Activated naive CD4-positive, alpha-beta T cell treated with Interleukin-2 at 50 U/mL for 16 hours (primary cell): ENCODE results near the gene OPA1.

ENCODE experiments used
- DNase-seq: peaks from one replicate; pipeline ENCODE4 v3.0.0-alpha.2; 2020

The OPA1 gene

GRCh38 chr3:193711964-193712598, 119.1 kb downstream of the OPA1 start:
- no peak for DNase-seq

GRCh38 chr3:193712938-193713337, 119.9 kb downstream of the OPA1 start:
- DNase-seq, result no peak

DNA sequence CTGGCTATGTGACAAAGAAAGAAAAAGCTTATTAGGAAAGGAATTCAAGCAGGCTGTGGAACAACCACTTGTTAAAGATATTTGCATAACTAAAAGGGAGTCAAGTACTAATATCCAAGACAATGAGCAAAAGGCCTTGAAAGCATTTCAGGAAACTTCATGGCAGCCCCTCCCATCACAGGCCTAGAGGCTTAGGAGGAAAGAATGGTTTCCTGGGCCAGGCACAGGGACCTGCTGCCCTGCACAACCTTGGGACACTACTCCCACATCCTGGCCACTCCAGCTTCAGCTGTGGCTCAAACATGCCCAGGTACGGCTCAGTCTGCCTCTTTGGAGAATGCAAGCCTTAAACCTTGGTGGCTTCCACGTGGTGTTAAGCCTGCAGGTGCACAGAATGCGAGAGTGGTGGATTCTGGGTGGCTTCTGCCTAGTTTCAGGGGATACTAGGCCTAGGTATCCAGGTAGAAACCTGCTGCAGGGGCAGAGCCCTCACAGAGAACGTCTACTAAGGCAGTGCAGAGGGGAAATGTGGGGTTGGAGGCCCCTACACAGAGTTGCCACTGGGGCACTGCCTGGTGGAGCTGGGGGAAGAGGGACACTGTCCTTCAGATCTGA, 121.6 kb downstream of the OPA1 start:
- no peak for DNase-seq

DNA sequence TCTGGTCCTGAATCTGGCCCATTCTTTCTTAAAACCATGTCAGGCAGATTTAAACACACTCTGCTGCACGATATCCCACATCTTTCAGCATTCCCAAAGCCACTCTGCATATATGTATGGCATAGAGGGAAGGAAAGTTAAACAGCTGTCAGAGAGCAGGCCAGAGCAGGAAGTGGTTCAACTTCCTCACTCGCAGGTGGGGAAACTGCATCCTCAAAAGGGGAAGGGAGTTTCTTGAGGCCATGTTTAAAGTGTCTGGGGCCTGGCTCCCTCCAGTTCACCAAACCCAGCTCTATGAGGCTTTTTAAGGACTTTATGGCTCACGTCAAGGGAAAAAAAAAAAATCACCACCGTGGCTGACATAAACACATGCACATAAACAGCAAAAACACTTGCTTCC, 123.1 kb downstream of the OPA1 start:
- DNase-seq, result no peak

DNA sequence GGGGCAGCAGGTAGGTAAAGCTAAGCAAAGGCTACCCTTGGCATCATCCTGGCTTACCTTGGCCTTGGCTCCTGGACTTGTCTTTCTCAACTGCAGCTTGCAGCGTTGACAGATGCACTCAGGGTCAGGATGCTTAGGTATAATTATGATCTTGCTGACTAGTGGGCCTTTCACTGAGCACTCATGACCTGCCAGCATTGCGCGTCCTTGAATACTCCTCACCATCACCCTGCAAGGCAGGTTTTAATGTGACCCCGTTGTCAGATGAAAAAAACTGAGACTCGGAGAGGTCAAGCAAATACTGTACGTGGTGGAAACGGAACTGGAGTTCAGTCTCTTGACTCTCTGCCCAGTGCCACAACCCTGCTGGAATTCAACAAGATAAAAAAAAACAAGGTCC, 126.7 kb downstream of the OPA1 start:
- no peak for DNase-seq

- no peak for DNase-seq
Measured at GRCh38 chr3:193720169-193720568, 127.2 kb downstream of the OPA1 start.

DNA sequence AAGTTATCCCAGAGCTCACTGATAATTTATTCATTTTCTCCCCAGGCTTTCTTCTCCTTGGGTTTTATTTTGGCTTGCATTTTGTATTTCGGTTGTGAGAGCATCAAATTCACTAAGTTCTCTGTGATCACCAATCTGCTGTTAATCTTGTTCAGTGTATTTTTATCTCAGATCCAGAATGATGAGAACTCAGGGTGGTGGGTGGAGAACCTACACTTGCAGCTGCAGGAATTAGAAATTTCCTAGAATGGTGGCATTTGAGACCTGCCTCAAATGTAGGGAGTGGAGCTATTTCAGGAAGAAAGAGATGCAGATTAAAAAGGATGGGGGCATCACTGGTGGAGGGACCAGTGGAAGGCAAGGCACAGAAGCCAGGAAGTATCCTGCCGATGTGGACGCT, 129.6 kb downstream of the OPA1 start:
- no peak for DNase-seq

- DNase-seq, result no peak
Measured at GRCh38 chr3:193727089-193727488, 134.1 kb downstream of the OPA1 start.

DNA sequence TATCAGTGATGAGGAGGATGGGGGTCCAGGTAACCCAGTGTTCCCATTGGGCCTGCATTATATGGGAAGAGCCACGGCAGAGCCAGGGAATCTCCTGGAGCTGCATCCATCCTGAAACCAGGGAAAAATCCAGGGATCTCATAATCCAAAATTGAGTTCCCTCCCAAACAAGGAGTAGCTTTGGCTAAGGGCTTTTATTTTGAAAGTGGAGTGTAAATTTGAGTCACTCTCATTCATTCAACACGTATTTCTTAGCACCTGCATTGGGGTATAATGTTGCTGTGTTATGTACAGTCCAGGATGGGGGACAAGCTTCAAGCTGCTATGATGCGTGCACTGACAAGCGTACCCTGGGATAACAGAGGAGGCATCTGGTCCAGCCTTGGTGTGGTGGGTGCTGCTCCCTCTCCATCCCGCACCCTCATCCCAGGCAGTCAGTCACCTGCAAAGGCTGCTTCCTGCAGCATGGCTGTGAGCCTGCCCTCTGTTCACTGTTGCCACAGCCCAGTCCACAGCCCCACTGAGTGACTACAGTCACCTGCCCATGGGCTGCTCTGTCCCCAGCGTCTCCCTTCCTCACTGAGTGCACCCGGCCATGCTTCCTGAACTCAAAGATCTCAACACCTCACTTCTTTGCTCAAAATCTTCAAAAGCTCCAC, 135.6 kb downstream of the OPA1 start:
- DNase-seq, result no peak

GRCh38 chr3:193729088-193729465, 136.1 kb downstream of the OPA1 start:
- DNase-seq, result no peak

- no peak for DNase-seq
Measured at GRCh38 chr3:193729601-193730000, 136.6 kb downstream of the OPA1 start.

GRCh38 chr3:193730511-193730910, 137.5 kb downstream of the OPA1 start:
- DNase-seq, result no peak

GRCh38 chr3:193730976-193731375, 138.0 kb downstream of the OPA1 start:
- DNase-seq, result no peak

DNA sequence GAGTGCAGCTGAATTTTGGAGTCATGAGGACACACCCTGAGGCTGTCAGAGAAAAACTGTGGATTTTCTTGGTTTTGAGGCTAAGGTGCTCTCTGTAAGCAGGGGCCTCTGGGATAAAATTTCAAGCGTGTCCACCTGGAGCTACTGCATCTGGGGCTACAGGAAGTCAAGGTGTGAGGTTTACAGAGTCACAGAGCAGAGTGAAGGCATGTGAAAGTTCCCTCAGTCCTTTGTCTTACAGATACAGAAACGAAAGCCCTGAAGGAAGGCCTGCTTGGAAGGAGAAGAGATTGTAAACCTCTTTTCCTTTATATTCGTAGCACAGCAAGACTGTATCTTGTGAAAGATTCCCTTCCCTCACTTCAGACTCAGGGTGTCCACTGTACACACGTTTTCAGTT, 138.6 kb downstream of the OPA1 start:
- DNase-seq, result no peak

DNA sequence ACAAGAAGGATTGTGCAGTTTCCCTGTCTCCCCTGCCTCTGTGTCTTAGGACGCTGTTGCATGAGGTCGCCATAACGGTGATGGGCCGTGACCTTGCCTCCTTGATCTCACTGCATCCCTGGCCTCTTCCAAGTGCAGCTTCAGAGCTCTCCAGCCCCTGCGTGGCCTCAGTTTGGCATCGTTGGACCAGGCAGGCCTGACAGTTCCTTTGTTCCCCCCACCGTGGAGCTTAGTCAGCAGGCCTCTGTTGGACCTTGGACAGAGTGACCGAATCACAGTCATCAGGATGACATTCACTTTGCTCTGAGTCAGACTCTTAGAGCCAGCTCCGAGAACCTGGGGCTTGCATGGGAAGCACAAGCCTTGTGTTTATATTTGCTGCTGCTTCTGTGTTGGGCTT, 139.4 kb downstream of the OPA1 start:
- DNase-seq, result no peak

DNA sequence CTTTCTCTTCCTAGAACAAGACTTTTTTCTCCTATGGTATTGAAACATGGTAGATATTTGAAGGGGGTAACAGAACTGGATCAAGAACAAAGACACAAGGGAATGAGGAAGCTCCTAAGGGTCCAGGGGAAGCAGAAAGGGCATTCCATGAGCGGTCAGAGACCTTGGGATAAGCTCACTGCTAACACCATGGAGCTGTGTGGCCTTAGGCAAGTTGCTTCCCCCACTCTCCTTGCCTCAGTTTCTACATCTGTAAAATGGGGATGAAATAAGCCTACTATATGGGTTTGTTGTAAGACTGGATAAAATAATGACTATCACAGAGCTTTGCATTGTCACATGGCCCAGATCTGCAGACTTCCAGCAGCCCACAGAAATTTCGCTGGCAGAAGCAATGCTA, 139.8 kb downstream of the OPA1 start:
- DNase-seq, result no peak

- no peak for DNase-seq
Measured at GRCh38 chr3:193734737-193735366, 141.8 kb downstream of the OPA1 start.

DNA sequence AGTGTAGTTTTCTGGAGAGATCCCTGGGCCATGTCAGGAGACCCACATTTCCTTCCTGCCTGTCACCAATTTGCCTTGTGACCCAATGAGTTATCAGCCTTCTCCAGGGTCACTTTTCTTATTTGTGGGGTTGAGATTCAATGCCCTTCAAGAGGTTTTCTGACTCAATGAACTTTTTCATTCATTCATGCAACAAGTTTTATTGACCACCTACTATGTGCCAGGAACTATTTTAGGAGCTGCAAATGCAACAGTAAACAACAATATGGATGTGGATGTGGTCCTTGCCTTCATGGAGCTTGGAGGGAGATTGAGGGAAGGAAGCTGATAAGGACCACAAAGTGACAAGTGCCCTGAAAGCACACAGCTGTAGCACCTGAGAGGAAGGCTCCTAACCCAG, 142.8 kb downstream of the OPA1 start:
- no peak for DNase-seq

GRCh38 chr3:193736616-193737015, 143.6 kb downstream of the OPA1 start:
- no peak for DNase-seq

DNA sequence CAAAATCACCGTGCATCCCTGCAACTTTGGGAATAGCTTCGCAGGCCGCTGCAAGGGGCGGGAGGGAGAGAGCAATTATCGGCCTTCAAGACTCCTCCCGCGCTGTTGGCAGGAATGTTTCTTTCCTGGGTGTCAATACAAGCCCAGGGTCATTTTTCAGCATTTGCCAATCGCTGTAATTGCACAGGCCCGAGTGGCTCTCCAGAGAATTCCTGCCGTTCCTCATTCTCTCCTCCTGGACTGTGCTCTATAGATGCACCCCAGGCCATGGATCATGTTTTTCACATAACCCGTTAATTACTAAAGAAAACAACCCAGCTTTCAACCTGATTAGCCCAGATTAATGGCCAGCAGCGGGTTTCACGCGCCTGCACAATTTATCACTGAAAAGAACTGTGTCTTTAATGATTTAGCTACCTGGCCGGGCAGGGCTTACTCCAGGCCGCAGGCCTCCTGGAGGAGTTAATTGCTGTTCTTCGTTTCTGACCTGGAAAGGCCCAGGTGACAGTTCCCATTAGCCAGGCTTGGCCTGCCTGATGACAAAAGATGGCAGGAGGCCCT, 144.3 kb downstream of the OPA1 start:
- no peak for DNase-seq

GRCh38 chr3:193742628-193743027, 149.6 kb downstream of the OPA1 start:
- no peak for DNase-seq

DNA sequence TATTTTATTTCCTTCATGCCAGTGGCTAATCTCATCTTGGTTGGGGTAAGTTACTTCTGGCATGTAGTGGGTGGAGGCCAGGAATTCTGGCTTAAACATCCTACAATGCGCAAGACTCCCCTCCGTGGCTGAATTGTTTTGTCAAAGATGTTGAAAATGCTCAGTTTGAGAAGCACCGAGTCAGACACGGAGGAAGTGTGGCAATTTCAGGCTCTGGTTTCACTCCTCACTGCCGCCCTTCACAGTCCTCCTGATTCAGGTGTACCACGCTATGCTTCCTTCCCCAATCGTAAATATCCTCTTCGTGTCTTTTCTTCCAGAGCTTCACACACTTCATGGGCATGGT, 150.7 kb downstream of the OPA1 start:
- DNase-seq, result no peak

GRCh38 chr3:193744048-193744821, 151.2 kb downstream of the OPA1 start:
- no peak for DNase-seq
